ENCODE results near the gene BEGAIN.

- no peak for TF ChIP-seq CTCF (conservative IDR thresholded peaks at IDR 0.05)
- no peak for TF ChIP-seq EZH2 (IDR thresholded peaks at IDR 0.05; ENCODE audit: low read depth)
Measured at GRCh38 chr14:100532906-100533655, 54.1 kb downstream of the BEGAIN start.
